C4-2B (cell line): ENCODE data around the gene DST.

Experiments used
- ZFX ChIP-seq: fragments of 450-650 bp; IDR thresholded peaks from 2 replicates; pipeline ENCODE4 v1.6.1; 2017
- TF ChIP-seq, protein P1 (sequence below): fragments of 450-650 bp; conservative IDR thresholded peaks from 2 replicates; pipeline ENCODE4 v1.5.1; 2017; ENCODE audit warnings: mild to moderate bottlenecking

DNA sequence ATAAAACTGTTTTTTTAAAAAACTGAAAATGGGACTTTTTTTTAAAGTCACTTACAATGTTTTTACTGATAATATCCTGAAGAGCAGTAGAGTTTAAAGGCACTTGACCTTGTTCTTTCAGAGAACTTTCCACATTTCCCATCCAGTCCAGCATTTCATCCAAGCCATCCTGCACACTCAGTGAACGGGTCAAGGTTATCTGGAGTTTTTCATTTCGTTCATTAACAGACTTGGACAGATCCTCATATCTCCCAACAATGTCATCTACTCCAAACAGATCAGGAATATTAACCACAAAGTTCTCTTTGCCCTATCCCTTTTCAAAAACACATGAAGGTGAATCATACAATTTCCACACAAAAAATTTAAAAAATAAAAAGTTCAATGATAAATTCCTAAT lies 69.1 kb downstream of the DST start:
- TF ChIP-seq, protein P1, sequence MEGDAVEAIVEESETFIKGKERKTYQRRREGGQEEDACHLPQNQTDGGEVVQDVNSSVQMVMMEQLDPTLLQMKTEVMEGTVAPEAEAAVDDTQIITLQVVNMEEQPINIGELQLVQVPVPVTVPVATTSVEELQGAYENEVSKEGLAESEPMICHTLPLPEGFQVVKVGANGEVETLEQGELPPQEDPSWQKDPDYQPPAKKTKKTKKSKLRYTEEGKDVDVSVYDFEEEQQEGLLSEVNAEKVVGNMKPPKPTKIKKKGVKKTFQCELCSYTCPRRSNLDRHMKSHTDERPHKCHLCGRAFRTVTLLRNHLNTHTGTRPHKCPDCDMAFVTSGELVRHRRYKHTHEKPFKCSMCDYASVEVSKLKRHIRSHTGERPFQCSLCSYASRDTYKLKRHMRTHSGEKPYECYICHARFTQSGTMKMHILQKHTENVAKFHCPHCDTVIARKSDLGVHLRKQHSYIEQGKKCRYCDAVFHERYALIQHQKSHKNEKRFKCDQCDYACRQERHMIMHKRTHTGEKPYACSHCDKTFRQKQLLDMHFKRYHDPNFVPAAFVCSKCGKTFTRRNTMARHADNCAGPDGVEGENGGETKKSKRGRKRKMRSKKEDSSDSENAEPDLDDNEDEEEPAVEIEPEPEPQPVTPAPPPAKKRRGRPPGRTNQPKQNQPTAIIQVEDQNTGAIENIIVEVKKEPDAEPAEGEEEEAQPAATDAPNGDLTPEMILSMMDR, result no peak
- TF ChIP-seq ZFX, result no peak
